Measurements from ENCODE around the gene ANKS6.

Gene ANKS6

DNA sequence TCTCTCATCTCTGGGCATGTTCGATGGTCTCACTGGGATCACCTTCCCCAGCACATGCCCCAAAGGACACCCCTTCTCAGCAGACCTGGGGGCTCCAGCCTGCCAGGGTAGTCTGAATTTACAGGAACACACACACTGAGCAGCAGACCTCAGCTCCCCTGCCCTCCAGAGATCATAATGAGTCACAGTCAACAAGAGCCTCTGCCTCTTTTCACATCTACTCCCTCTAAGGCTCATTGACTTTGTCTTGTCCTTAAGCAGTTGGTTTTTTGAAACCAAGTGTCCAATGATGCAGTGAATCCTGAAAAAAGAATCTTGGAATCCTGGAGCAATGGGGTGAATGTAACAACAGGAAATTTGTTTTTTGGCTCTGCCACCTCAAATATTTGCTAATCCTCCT lies 108.4 kb downstream of the ANKS6 start:
- TF ChIP-seq TAF1 (IDR thresholded peaks at IDR 0.05; ENCODE audit: borderline replicate concordance, insufficient read depth, low read length) (no peak), POLR2AphosphoS5 (IDR thresholded peaks at IDR 0.05; ENCODE audit: low read depth, low read length) (no peak), FOXP2 (optimal IDR thresholded peaks at IDR 0.05; ENCODE audit: borderline replicate concordance, extremely low read depth, extremely low read length, insufficient read depth) (no peak), SIN3A (IDR thresholded peaks at IDR 0.05; ENCODE audit: borderline replicate concordance, insufficient read depth, low read length) (no peak)
- TF ChIP-seq, protein P1, sequence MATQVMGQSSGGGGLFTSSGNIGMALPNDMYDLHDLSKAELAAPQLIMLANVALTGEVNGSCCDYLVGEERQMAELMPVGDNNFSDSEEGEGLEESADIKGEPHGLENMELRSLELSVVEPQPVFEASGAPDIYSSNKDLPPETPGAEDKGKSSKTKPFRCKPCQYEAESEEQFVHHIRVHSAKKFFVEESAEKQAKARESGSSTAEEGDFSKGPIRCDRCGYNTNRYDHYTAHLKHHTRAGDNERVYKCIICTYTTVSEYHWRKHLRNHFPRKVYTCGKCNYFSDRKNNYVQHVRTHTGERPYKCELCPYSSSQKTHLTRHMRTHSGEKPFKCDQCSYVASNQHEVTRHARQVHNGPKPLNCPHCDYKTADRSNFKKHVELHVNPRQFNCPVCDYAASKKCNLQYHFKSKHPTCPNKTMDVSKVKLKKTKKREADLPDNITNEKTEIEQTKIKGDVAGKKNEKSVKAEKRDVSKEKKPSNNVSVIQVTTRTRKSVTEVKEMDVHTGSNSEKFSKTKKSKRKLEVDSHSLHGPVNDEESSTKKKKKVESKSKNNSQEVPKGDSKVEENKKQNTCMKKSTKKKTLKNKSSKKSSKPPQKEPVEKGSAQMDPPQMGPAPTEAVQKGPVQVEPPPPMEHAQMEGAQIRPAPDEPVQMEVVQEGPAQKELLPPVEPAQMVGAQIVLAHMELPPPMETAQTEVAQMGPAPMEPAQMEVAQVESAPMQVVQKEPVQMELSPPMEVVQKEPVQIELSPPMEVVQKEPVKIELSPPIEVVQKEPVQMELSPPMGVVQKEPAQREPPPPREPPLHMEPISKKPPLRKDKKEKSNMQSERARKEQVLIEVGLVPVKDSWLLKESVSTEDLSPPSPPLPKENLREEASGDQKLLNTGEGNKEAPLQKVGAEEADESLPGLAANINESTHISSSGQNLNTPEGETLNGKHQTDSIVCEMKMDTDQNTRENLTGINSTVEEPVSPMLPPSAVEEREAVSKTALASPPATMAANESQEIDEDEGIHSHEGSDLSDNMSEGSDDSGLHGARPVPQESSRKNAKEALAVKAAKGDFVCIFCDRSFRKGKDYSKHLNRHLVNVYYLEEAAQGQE (IDR thresholded peaks at IDR 0.05; ENCODE audit: insufficient read depth in 1 of 2, low read depth in 2 of 2, low read length in 2 of 2) = no peak

DNA sequence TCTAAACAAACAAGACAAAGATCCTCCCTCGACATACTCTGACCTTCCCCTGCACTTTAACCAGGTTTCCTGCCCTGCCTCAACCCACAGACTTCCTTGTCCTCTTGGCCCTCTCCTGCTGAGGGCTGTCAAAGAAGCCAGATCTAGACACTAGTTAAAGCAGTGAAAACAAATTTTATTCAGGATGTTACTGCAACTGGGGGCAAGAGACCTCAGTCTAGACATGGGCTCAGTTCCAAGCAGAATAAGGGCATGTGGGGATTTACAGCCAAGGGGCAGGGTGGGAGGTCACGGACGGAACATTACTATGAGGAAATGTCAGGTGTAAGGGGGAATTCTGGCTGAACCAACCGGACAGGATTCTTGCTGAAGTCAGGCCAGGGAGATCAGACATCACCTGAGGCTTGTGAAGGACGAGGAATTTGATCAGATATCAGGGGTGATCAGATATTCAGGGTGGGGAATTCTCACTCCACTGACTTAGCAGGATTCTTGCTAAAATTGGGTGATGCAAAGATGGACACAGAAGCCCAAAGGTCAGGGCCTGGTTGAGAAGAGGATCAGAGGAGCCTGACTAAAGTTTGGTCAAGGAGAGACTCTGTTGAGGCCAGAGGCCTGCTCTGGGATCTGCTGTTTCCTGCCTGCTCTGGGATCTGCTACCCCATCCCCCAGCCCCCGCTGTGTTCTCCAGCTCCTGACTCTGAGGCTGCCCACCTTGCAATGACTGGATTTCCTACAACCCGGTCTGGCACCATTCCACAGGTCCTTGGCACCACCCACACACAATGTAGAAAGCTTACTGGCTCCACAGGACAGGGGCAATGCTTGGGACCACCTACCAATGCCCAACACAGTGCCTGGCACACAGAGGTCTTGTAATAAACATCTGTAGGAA lies 109.1 kb downstream of the ANKS6 start:
- no peak for TF ChIP-seq TAF1 (IDR thresholded peaks at IDR 0.05; ENCODE audit: borderline replicate concordance, insufficient read depth, low read length)
- TF ChIP-seq, protein P1 (IDR thresholded peaks at IDR 0.05; ENCODE audit: insufficient read depth in 1 of 2, low read depth in 2 of 2, low read length in 2 of 2) = no peak
- no peak for TF ChIP-seq POLR2AphosphoS5 (IDR thresholded peaks at IDR 0.05; ENCODE audit: low read depth, low read length)
- TF ChIP-seq FOXP2 (optimal IDR thresholded peaks at IDR 0.05; ENCODE audit: borderline replicate concordance, extremely low read depth, extremely low read length, insufficient read depth) = no peak
- TF ChIP-seq SIN3A (IDR thresholded peaks at IDR 0.05; ENCODE audit: borderline replicate concordance, insufficient read depth, low read length) = no peak
